ENCODE data around the gene FCRL5.
"Not testable (repeated sequence)": the region's sequence is repeated elsewhere in the genome, so short reads cannot be mapped to it uniquely, and the experiment has no call there.

The FCRL5 gene

GRCh38 chr1:157551694-157552693 is at the start of gene FCRL5:
TSS of gene FCRL5 (minus strand) at chr1:157552515. CDS start at chr1:157552362, 153 bp downstream.
- DNase-seq: no peak

- no peak for DNase-seq
Observed at GRCh38 chr1:157600236-157600635, 47.9 kb upstream of the FCRL5 start.

- DNase-seq: no peak
Observed at GRCh38 chr1:157597959-157598667, 45.8 kb upstream of the FCRL5 start, which contains the start of gene FCRL4. TSS of gene FCRL4 (minus strand) at chr1:157598085. CDS start at chr1:157597944, 141 bp downstream.

DNA sequence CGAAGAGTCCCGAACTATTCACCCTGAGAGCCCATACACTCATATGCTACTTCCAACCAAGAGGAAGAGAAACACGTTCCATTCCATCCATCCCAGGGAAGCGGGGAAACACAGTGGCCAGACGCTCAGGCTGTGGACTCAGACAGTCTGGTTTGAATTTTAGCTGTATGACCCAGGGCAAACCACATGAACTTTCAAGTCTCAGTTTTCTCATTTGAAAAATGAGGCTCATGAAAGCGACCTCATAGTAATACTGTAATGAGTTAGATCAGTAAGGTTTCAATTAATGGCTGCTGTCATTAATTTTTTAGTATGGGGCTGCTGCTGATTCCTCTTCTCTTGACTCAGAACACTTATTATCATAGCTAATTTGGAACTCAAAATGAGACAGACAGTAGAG is 44.1 kb upstream of the FCRL5 start:
- no peak for DNase-seq

DNA sequence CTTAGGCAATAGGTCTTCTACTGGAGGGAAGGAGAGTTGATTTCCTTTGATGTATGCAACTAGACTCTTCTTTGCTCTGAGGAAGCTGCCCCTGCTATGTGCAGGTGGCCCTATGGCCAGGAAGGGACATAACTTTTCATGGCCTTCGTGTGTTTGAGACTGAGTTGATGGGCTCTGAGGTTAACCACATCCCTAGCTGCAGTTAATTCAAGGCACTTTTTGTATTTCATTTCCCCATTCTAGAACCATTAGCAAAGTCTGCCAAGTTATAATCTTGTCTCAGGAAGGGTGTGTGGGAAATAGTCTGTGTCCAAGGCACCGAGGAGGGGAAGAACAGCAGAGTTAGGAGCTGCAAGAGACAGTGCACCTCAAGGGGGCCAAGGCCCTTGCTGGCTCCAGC is 43.0 kb upstream of the FCRL5 start:
- peak; percentile 47 for DNase-seq

DNA sequence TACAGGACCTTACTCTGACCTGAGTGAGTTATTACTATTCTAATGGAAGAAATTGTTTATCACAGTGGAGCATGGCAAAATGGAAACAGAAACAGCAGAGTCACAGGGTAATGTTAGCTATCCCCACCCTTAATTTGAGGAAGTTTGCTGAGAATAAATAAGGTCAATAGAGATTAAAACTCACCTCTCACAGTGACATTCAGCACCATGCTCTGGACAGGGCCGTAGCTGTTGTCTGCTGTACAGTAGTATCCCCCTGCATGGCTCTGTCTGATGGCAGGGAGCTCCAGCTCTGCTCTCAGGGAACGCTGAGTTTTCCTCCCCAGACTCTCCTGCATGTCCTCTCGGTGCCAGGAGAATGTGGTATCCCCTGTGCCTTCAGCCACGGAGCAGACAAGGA is 33.7 kb upstream of the FCRL5 start:
- peak; percentile 20 for DNase-seq

GRCh38 chr1:157584503-157584902 is 32.2 kb upstream of the FCRL5 start:
- no peak for DNase-seq

DNA sequence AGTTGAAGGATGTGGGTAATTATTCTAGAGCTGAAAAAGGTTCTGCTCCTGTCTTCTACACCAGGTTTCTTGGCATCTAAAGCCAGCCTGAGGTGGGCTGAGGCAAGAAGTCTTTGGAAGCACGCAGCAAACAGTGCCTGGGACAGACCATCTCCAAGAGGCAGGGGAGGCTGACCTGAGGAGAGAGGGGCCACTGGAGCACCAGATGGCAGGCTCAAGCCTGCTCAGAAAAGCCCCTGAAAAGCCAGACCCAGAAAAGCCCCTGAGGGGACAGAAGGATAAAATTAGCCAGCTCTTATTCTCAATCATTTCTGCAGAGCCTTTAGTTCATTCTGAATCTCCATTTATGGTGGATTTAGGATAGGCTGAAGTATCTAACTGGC is 28.5 kb upstream of the FCRL5 start:
- no peak for DNase-seq

GRCh38 chr1:157580179-157580827 is 28.0 kb upstream of the FCRL5 start:
- peak; percentile 77 for DNase-seq

DNA sequence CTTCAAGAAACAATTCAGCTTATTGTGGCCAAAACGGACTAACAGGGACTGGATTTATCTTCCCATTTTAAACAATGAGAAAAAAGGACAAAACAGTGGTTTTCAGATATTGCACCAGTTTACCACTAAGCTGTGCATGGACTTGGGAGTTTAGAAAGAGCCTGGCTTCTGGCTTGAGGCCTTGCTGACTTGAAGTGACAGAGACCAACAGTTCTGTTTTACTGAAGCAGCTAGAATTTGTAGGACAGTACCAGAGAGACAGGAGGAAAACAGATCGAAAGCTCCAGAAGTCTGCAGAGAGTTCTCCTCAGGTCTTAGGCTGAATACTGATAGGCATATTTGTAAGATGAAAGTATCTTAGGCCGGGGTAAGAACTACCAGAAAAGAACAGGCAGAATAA is 25.1 kb upstream of the FCRL5 start:
- no peak for DNase-seq

DNA sequence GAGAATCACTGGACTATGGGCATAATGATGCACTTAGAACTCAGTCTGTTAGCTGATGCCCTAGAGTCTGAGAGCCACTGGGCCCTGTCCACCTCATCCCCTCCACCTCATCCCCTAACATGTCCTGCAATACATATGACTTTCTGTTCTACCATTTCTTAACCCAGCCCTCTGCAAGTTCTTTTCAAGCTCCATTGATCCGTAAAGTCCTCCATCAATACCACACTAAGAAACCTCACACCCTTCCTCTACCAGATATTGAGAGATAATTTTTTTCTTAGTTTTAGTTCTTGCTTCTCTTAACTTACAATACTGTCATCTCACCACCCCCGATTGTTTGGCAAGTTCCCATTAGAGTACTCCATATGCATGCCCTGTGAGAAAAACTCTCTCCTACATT is 23.4 kb upstream of the FCRL5 start:
- no peak for DNase-seq

DNA sequence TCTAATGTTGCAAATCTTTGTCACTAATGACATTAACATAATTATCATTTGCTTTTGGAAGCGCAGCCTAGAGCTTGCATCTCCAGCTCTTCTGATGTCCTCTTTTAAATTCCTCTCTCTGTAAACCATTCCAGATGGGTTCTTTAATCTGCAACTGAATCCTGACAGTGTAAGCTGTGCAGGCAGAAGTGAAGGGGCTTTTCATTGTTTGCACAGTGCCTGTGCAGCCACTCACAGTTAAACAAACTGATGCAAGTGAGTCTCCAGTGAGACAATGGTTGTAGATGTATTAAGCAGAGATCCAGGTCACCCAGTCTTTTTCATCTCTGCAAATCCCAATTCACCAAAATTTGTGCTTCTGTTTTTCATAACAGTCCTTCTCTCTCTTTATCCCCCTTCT is 22.5 kb upstream of the FCRL5 start:
- DNase-seq: no peak

GRCh38 chr1:157566484-157567300 is 14.4 kb upstream of the FCRL5 start:
- DNase-seq: peak; percentile 72

DNA sequence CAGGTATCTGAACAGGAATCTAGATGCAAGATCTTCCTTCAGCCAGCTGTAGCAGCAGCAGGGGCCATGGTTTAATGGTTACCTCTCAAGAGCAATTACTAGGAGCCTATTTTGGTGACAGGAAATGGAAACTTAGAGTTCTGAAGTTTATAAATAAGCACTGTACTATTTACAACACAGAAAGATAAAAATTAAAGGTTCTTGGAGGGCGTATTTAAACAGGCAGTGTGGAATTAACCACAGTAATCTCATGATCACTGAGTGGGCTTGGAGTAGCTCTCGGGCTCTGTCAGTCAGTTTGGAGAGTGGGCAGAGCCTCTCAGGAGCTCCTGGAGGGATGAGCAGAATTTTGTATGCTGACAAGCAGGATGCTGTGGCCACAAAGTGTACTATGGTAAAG is 10.2 kb upstream of the FCRL5 start:
- DNase-seq: no peak

- DNase-seq: no peak
Observed at GRCh38 chr1:157558119-157558518, 5.8 kb upstream of the FCRL5 start.

GRCh38 chr1:157548081-157548480 is 4.2 kb downstream of the FCRL5 start:
- not testable (repeated sequence) for DNase-seq

GRCh38 chr1:157542676-157543075 is 9.6 kb downstream of the FCRL5 start:
- DNase-seq: no peak

GRCh38 chr1:157540852-157541251 is 11.5 kb downstream of the FCRL5 start:
- no peak for DNase-seq

DNA sequence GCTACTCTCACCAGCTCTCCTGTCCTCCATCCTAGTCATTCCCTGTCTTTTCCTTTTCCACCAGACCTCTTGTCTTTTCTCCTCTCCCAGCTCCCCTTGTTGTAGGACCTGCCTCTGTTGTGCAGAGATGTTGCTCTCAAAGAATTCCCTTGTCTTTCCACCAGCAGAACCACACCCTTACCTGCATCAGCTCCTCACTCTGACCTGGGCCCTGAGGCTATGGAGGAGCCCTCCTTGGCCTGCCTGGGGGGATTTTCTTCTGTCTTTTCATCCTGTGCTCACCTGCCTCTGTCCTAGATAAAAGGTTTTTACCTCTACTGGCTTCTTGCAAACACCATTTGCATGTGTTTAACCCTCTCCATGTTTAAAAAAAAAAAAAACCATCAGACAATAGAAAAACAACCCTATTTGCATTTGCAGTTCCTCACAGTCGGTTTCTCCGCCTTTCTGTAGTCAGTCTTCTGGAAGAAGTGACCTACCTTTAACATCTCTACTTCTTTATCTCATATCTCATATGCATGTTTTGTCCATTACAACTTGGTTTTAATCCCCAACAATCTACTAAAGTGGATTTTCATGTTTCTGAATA is 12.1 kb downstream of the FCRL5 start:
- no peak for DNase-seq

DNA sequence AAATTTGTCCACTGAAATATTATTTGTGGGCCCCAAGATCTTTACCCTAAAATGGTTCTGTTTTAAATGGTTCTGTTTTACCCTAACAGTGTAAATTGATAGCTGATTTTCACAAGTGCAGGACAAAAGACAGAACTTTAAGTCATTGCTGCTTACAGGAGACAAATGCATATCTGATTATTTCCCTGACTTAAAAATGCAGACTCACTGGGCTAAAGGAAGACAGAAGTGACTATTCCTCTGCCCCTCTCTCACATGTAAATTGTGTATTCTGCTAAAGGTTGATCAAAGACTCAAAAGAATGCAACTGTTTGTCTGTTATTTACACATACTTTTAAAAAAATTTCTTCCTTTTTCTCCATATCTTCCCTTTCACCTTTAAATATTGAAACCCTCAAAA is 12.7 kb downstream of the FCRL5 start:
- DNase-seq: peak; percentile 64

- DNase-seq: no peak
Observed at GRCh38 chr1:157532569-157532968, 19.7 kb downstream of the FCRL5 start.

All from OCI-M1 (cell line).